Measurements from ENCODE around the gene TECPR2. TPM values are rescaled to one million over a fixed set of nuclear protein-coding genes. Genes with fewer than 3 reads are reported as not detected.

Gene TECPR2
- total and polyA plus RNA-seq, 10 of the 15 experiments (the other 5 are each of a cell fraction or from before 2014, with no cell fraction given) = 0.15 to 10.0 (median 3.0) TPM

DNA sequence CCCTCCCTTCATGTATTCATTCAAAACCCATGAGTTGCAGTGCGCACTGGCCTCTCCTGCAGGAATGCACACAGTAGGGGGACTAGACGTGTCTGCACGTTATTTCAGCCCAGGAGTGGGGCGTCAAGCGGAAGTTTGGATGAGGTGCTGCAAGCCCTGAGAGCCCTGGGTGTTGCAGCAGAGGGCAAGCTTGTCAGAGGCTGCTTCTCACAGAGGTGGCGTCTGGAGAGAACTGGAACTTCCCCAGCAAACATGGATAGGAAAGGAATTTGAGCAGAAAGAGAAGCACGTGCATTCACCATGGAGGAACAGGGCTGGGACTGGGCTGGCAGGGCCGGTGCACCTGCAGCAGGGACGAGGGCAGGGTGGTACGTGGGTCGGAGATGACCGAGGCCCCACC, 64.9 kb downstream of the TECPR2 start (continued):
- TF ChIP-seq, protein P1, sequence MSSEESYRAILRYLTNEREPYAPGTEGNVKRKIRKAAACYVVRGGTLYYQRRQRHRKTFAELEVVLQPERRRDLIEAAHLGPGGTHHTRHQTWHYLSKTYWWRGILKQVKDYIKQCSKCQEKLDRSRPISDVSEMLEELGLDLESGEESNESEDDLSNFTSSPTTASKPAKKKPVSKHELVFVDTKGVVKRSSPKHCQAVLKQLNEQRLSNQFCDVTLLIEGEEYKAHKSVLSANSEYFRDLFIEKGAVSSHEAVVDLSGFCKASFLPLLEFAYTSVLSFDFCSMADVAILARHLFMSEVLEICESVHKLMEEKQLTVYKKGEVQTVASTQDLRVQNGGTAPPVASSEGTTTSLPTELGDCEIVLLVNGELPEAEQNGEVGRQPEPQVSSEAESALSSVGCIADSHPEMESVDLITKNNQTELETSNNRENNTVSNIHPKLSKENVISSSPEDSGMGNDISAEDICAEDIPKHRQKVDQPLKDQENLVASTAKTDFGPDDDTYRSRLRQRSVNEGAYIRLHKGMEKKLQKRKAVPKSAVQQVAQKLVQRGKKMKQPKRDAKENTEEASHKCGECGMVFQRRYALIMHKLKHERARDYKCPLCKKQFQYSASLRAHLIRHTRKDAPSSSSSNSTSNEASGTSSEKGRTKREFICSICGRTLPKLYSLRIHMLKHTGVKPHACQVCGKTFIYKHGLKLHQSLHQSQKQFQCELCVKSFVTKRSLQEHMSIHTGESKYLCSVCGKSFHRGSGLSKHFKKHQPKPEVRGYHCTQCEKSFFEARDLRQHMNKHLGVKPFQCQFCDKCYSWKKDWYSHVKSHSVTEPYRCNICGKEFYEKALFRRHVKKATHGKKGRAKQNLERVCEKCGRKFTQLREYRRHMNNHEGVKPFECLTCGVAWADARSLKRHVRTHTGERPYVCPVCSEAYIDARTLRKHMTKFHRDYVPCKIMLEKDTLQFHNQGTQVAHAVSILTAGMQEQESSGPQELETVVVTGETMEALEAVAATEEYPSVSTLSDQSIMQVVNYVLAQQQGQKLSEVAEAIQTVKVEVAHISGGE (CRISPR knock-in tag; IDR thresholded peaks at IDR 0.05) = no peak
- TF ChIP-seq, protein P2, sequence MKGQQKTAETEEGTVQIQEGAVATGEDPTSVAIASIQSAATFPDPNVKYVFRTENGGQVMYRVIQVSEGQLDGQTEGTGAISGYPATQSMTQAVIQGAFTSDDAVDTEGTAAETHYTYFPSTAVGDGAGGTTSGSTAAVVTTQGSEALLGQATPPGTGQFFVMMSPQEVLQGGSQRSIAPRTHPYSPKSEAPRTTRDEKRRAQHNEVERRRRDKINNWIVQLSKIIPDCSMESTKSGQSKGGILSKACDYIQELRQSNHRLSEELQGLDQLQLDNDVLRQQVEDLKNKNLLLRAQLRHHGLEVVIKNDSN (IDR thresholded peaks at IDR 0.05; ENCODE audit: borderline replicate concordance, extremely low read length, insufficient read depth, low read depth, low read length) = no peak
- TF ChIP-seq CBX5 (IDR thresholded peaks at IDR 0.05; ENCODE audit: low read depth) = no peak
- TF ChIP-seq IKZF2 (IDR thresholded peaks at IDR 0.05) = no peak

DNA sequence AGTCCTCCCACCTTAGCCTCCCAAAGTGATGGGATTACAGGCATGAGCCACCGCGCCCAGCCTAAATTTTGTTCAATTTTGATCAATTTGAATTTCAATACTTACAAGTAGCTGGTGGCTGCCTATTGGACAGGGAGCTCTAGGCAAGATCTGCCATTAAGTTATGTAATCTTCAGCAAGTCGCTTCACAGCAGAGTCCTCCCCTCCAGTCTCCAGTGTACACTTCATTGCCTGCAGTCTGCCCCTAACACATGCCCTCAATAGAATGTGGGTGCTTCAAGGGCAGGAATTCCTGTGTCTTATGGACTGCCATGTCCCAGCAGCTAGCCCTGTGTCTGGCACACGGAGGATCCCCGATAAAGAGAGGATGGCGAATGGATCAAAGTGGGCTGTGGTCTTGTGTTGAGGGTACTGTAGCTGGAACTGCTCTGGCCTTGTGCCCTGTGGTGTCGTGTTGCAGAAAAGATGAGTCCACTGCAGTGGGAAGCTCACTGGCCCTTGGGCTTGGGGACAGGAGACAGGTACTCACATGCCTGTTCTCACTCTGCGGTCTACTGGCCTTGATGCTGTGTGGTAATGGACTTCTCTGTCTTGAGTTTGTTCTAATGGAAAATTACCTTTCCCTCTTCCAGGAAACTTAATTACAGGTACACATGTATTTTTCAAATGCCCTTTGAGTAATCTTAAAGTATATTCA, 67.6 kb downstream of the TECPR2 start:
- Histone ChIP-seq H3K79me2 (ENCODE audit: control insufficient read depth, insufficient read depth, low read length) (no peaks in the 10 kb centered on the region), H3K36me3 (ENCODE audit: control insufficient read depth in 2 of 2, insufficient read depth in 2 of 2, low read length in 1 of 2) (no peaks in the 10 kb centered on the region), H3K4me1 (ENCODE audit: control insufficient read depth, insufficient read depth, low read length) (no peaks in the 10 kb centered on the region), H3K9me3 (replicated peaks; ENCODE audit: control insufficient read depth, insufficient read depth, low read length) (no peaks in the 10 kb centered on the region), H3K4me3 (no peak overlapping the region), H3K27ac (ENCODE audit: control insufficient read depth, insufficient read depth) (no peak overlapping the region), H4K20me1 (ENCODE audit: control insufficient read depth, insufficient read depth) (no peaks in the 10 kb centered on the region), H3K4me2 (ENCODE audit: control insufficient read depth, insufficient read depth) (no peak overlapping the region), H3K27me3 (replicated peaks in 1 of 2; ENCODE audit: control insufficient read depth in 2 of 2, insufficient read depth in 2 of 2, low read length in 1 of 2) (no peaks in the 10 kb centered on the region), H3K9ac (ENCODE audit: control insufficient read depth, insufficient read depth, low read length) (no peak overlapping the region), H2AFZ (ENCODE audit: control insufficient read depth, low read depth, low read length) (no peak overlapping the region)
- ChIA-PET SMC1A (ENCODE audit: uncharacterized antibody, unreplicated experiment) (no interaction called here), CTCF (interaction anchor here (1.4 kb wide), 1 partner anchor 8 kb away, joined by 5 read pairs; no protein-coding TSS in a partner anchor), RAD21 (ENCODE audit: unreplicated experiment) (interaction anchor here (0.6 kb wide), 1 partner anchor 174 kb away, joined by 3 read pairs; no protein-coding TSS in a partner anchor), POLR2A (no interaction called here)
- DNase-seq (ENCODE audit: low read depth, low spot score) (no peak), FAIRE-seq (no peak), ATAC-seq (no peak)
- 96% methylated on average over 8 of the region's 8 CpGs for WGBS (ENCODE audit: insufficient coverage, insufficient replicate concordance, low lambda C conversion rate, missing lambda C conversion rate)
- in situ Hi-C loops (cut with MboI) = no loop called here
- BruUV-seq (replicated peaks) = no TSS peak
- intact Hi-C loops (cut with micrococcal nuclease; ENCODE audit: unreplicated experiment) = loop anchor here (10.0 kb wide), 1 partner anchor 254 kb away; no protein-coding TSS in a partner anchor
- TF ChIP-seq, protein P2 (IDR thresholded peaks at IDR 0.05; ENCODE audit: borderline replicate concordance, extremely low read length, insufficient read depth, low read depth, low read length) = no peak
- TF ChIP-seq TARDBP (IDR thresholded peaks at IDR 0.05; ENCODE audit: borderline replicate concordance) = no peak
- TF ChIP-seq RBBP5 (conservative IDR thresholded peaks at IDR 0.05) = no peak
- no peak for TF ChIP-seq SMAD5 (IDR thresholded peaks at IDR 0.05; ENCODE audit: low read depth)
- TF ChIP-seq, protein P3, sequence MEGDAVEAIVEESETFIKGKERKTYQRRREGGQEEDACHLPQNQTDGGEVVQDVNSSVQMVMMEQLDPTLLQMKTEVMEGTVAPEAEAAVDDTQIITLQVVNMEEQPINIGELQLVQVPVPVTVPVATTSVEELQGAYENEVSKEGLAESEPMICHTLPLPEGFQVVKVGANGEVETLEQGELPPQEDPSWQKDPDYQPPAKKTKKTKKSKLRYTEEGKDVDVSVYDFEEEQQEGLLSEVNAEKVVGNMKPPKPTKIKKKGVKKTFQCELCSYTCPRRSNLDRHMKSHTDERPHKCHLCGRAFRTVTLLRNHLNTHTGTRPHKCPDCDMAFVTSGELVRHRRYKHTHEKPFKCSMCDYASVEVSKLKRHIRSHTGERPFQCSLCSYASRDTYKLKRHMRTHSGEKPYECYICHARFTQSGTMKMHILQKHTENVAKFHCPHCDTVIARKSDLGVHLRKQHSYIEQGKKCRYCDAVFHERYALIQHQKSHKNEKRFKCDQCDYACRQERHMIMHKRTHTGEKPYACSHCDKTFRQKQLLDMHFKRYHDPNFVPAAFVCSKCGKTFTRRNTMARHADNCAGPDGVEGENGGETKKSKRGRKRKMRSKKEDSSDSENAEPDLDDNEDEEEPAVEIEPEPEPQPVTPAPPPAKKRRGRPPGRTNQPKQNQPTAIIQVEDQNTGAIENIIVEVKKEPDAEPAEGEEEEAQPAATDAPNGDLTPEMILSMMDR (IDR thresholded peaks at IDR 0.05 in 2 of 3, conservative IDR thresholded peaks at IDR 0.05 in 1 of 3; ENCODE audit: control insufficient read depth in 2 of 3, extremely low read depth in 1 of 3, insufficient read depth in 1 of 3, low read depth in 3 of 3, low read length in 3 of 3) = no peak
- TF ChIP-seq, protein P4, sequence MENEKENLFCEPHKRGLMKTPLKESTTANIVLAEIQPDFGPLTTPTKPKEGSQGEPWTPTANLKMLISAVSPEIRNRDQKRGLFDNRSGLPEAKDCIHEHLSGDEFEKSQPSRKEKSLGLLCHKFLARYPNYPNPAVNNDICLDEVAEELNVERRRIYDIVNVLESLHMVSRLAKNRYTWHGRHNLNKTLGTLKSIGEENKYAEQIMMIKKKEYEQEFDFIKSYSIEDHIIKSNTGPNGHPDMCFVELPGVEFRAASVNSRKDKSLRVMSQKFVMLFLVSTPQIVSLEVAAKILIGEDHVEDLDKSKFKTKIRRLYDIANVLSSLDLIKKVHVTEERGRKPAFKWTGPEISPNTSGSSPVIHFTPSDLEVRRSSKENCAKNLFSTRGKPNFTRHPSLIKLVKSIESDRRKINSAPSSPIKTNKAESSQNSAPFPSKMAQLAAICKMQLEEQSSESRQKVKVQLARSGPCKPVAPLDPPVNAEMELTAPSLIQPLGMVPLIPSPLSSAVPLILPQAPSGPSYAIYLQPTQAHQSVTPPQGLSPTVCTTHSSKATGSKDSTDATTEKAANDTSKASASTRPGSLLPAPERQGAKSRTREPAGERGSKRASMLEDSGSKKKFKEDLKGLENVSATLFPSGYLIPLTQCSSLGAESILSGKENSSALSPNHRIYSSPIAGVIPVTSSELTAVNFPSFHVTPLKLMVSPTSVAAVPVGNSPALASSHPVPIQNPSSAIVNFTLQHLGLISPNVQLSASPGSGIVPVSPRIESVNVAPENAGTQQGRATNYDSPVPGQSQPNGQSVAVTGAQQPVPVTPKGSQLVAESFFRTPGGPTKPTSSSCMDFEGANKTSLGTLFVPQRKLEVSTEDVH (IDR thresholded peaks at IDR 0.05; ENCODE audit: low read depth, partially characterized antibody) = no peak

All from GM12878 (cell line).